GM19324 (cell line): ENCODE results near the gene APLN.

Experiments
- ATAC-seq: cut with Tn5 transposase; IDR thresholded peaks from one replicate; pipeline ENCODE4 v1.9.1; 2021; ENCODE audit warnings: mild to moderate bottlenecking, moderate library complexity; ENCODE audit not compliant: unreplicated experiment, low FRiP score

Gene APLN

DNA sequence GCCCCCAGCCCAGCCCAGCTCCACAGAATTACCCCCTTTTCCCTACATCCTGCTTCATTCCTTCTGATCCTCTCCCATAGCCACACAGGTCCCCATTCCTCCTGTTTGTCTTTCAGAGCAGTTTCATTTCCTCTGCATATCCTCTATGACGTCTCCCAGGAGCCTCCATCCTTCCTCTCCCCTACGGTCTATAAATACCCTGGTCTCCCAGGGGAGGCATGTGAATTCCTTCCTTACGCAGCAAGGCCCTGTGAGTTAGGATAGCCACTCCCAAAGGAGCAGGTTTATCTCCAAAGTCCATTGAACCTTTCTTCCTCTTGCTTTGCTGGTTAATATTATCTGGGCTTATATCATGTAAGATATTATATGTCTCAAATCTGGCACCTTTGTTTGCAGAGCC lies 8.4 kb upstream of the APLN start:
- ATAC-seq: no peak

DNA sequence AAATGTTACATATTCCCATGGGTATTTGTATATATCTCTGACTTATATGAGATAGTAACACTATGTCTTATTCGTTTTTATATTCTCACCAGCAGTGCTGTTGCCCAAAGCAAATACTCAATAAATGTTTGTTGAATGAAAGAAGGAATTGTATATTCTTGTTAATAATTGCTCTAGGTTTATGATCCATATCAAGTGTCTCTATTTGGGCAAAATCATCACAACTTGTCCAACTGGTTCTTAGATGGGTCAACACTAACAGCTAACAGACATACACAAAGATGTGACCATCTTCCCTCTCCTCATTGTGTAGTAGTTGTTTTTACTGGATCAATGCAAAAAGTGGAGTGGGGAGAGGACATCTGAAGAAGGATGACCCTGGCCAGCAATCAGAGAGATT lies 6.6 kb upstream of the APLN start:
- ATAC-seq: no peak

DNA sequence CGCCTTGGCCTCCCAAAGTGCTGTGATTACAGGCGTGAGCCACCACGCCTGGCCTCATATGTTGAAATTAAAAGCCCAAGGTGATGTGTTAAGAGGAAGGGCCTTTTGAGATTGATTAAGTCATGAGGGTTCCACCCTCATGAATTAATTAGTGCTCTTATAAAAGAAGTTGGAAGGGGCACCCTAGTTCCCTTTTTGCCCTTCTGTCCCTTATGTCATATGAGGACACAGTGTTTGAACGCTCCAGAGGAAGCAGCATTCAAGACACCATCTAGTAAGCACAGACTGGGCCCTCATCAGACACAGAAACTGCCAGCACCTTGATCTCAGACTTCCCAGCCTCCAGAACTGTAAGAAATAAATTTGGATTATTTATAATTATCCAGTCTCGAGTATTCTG lies 5.1 kb upstream of the APLN start:
- ATAC-seq: no peak

DNA sequence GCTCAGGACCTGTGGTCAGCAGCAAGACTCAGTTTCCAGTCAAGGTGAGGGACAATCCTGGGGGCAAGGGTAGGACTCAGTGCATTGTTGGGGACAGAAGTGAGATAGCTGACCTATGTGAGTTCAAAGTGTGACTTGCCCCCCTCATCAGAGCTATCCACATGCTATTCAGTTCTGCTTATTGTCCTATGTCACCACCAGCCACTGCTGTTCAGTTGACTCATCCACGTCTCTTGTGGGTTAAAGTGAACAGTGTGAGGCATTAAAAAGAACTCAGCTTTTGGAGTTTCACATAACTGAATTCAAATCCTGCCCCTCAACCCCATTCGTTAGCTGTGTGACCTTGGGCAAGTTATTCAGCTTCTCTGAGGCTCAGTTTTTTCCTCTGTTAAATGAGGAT lies 4.4 kb upstream of the APLN start:
- no peak for ATAC-seq

DNA sequence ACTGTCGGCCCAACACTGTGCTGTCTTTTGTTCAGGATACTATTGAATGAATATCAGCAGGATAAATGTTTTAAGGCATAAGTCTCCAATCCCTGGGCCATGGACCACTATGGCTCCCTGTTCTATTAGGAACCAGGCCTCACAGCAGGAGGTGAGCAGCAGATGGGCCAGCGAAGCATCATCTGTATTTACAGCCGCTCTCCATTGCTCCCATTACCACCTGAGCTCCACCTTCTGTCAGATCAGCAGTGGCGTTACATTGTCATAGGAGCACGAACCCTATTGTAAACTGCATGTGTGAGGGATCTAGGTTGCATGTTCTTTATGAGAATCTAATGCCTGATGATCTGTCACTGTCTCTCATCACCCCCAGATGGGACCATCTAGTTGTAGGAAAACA lies 3.7 kb upstream of the APLN start:
- no peak for ATAC-seq

DNA sequence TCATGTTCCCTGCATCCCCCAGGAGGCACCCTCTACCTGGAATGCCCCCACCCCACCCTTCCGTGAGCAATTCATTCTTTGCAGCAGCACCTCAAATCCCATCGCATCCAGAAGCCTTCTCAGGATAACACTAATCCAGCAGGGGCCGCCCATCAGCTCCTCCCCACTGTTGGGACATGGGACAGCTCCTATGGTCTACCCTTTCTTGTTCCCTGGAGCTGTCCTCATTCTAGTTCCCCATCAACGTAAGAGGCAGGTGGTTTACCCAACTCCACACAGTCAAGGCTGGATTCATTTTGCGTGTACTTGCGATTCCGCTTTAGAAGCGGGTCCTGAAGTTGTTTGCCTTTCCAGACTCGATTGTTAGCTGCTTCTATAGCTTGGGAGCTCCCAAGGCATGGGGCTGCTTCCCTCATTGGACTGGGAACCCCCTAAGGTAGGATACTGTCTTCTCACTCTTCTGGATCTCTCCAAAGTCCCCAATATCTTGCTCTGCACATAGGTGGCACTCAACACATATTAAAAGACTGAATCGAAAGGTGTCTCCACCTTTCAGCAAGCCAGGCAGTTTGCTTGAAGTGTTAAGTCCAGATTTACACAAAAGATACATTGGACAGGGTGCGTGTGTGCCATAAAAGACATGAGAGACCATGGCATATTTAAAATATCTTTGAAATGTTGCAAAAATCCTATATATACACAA lies 942 bp upstream of the APLN start:
- no peak for ATAC-seq

DNA sequence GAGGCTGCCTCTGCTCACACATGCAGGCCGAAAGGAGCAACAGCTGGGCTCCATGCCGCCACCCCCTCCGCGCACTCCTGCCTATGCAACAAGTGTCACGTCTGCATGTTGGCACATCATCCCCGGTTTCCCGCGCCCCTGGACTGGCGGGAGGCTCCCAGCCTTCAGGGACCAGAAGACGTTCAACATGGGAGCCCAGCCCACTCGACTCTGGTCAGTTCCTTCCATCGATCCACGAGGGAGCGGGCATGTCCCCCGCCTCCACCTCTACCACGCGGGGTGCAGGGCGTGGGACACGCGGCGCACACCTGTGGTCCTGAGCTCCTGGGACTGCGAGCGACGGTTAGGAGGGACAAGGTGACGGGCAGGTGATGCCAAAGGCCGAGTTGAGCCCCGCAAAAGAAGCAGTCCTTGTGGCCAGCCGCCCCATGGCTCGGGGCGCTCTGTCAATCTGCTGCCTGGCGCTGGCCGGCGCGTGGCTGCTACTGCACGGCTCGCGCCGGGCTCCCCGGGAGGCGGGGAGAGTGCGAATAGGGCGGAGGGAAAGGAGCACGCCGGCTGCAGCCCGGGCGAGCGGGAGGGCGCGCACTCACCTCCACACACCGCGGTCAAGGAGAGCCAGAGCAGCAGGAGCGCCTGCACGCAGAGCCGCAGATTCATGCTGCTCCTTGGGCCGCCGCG lies 645 bp downstream of the APLN start:
- ATAC-seq: peak; percentile 44

DNA sequence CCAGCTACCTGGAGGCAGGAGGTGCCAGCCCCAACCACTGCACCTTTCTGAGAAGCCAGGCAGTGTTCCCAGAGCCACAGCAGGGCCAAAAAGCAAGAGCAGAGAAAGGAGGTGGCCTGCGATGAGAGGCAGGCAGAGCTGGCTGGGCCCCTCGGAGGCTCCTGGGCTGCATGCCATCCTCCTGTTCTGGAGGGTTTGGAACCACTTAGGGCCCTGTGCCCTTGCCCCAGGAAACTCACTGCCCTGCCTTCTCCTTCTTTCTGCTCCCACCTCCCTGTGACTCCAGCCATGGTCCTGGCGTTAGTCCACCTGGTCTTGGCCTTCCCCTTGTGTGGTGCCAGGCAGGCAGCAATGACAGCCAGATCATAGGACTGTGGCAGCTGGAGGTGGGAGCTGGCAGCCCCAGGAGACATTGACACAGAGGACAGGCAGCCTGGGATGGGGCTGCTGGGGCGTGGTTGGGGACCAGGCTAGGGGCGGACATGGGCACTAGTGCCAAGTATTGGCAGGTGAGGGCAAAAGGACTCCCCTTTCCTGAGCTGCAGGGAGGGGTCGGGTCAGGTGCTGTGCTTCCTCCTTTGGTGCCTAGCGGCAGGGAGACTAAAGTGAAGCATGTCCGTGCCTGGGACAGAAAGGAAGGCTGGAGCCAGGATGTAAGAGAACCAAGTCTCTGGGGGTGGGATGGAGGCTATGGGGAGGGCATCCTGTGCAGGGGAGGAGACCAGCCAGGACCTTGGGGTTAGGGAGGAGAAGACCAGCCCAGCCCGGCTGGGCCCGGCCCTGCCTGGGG lies 1.4 kb downstream of the APLN start:
- ATAC-seq: no peak

DNA sequence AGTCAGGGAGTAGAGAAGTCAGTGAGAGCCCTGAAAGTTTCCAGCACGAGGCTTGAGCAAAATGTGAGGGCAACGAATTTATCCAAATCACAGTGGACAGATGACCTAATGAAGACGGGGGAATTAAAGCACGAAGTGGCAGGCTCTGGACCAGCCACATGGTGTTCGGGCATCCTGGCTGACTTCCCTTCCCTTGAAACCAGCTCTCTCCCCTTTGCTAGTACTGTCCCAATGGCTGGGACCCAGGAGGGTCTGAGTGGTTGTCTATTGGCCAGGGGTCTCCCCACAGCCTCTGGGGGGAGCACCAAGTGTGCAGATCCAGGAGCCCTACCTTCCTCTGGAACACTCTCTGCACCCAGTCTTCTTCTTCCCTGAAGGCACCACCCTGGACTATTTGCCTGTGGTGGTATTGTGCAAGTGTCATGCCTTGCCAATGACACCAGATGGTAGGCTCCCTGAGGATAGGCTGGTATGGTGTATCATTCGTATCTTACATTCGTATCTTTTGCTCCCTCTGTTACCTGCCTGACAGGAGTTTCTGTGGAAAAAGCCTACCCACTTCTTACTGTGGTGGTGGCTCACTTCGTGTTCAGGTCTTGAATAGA lies 2.1 kb downstream of the APLN start:
- ATAC-seq: no peak

DNA sequence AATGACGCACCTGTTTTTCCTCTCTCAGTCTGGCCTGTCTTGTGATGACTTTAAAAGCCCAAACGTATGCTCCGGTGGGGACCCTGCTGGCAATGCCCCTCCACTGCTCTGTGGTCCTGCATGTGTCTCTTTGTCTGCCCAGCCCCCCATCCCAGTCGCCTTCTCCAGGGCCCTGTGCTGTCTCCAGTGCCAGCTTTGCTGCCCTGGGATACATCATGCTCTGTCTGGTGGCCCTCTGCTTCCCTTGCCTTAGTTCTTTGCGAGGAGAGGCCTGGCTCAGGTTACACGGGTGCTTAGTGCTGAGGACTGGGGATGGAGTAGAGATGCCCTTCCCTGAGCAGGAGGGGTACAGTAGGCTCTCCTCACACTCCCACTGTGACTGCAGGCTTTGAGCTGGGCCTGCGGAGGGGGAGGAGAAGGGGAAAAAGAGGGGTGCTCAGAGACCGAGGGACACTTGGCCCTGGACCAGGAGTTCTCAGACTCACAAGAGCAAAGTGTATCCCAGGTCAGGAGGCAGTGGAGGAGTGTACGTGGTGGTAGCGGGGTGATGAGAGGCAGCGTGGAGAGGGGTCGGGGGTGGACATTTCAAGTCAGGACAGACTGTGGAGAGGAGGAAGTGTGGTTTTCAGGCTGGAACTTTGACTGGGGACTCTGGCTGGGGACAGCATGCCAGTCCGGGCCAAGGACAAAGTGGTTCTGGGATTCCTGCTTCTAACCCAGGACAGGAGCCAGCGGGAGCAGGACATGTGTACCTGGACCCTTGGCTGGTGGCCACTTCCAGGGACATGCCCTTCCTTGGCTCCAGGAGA lies 2.8 kb downstream of the APLN start:
- no peak for ATAC-seq

DNA sequence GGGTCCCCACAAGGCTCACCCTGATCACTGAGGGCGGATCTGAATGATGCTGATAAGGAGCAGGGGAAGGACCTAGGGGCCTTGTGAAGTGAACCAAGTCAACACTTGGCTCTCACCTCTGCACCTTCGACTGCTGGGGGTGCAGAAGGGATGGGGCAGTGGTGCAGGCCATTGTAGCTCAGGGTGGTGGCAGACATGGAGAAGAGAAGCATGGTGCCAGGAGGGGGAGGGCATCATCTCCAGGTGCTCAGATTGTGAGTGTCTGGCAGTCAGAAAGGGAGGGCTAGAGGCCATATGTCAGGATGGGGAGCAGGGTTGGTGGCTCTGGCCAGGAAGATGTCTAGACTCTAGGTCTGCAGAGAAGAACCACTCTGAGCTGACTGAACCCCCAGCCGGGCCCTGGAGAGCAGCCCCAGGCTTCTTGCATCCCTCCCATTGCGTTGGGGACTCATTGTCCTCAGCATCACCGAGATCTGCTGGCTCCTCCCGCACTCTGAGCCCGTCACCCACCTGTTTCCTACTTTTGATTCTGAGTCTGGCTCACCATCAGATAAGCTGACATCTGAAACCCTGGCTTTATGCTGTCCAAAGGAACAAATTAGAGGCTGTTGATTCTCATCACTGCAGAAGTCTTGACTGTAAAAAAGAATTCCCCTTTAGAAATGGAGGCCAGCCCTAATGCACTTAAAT lies 3.8 kb downstream of the APLN start:
- no peak for ATAC-seq

DNA sequence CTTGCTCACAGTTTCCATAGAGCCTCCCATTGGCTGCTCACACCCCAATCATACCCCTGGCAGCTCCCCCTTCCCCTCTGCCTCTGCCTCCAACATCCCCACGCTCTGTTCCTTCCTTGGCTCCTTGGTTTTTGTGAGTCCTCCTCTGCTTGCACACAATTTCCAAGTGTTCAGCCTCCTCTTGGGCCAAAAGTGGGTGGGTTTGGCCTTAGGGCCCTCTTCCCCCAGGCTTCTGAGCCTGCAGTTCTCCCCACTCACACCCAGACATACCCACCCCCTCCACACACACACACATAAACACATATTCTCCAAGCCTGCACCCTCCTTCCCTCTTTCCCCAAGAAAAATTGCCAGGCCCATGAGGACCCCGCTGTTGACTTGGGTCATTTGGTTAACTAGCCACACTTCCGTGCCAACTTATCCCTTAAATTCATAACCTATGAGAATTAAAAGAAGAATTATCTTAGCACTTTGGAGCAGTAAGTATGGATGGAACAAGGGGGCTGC lies 4.5 kb downstream of the APLN start:
- no peak for ATAC-seq

DNA sequence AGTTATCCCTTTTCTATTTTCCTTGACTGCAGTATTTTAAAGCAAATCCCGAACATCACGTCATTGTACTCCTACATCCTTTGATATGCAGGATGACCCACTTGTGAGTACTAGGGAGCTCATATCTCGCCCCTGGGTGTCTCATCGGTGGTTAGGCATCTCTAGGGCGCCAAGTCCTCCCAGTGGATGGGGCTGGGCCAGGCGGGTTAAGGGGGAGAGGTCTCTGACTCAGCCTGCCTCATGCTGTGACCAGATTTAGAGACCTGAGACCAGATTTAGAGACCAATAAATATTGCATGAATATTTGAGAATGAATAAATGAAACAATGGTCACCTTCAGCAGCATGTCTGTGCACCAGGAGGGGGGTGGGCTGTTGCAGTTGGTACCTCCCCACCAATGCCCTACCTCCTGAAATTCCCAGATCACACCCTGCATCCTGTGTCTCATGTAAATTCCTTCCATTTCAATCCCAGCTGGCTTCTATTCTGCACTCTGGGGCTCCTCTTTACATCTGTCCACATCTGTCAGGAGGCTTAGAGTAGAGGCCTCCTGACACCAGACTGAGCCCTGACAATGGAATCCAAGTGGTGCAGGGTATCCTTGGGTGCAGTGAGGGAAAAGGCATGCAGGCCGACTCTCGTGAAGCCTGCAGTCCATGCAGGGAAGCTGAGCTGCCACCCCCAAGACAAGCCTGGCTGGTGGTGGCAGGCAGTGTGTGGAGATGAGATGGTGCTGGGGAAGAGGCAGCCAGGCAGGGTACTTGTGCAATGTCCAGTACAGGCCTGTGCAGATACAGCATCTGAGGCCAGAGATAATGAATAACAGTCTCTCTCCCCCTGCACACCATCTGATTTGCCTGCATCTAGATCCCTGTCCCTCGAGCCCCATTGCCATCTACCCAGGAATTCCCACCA lies 5.2 kb downstream of the APLN start:
- ATAC-seq: no peak

DNA sequence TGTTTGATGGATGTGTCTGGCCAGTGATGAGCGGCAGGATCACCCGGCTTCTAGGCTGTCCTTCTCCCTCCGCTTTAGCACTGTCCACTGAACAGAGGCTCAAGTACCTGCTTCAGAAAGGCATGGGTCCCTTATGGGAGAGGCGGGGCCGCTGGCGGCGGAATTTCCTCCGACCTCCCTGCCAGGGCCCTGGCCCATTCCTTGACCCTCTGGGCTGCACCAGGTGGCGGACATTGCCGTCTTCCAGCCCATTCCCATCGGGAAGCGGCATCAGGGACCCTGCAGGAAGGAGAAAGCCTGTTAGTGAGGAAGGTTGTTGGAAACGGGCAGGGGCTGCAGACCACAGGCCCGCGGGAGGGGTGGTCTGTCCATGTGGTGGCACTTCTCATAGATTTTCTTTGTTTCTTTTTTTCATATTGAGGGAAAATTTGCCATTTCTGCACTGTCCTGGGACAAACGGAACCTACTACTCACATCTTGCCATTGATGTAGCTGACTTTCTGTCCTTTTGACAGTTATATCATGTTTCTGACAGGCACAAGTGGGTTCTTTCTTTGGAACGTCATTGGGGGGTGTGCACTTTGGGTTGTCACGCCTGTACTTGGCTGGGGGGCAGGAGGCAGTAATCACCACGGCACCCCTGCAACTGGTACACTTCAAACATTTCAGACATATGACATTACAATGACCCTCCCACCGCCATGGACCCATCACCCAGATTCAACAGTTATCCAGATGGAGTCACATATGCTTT lies 6.1 kb downstream of the APLN start:
- no peak for ATAC-seq

DNA sequence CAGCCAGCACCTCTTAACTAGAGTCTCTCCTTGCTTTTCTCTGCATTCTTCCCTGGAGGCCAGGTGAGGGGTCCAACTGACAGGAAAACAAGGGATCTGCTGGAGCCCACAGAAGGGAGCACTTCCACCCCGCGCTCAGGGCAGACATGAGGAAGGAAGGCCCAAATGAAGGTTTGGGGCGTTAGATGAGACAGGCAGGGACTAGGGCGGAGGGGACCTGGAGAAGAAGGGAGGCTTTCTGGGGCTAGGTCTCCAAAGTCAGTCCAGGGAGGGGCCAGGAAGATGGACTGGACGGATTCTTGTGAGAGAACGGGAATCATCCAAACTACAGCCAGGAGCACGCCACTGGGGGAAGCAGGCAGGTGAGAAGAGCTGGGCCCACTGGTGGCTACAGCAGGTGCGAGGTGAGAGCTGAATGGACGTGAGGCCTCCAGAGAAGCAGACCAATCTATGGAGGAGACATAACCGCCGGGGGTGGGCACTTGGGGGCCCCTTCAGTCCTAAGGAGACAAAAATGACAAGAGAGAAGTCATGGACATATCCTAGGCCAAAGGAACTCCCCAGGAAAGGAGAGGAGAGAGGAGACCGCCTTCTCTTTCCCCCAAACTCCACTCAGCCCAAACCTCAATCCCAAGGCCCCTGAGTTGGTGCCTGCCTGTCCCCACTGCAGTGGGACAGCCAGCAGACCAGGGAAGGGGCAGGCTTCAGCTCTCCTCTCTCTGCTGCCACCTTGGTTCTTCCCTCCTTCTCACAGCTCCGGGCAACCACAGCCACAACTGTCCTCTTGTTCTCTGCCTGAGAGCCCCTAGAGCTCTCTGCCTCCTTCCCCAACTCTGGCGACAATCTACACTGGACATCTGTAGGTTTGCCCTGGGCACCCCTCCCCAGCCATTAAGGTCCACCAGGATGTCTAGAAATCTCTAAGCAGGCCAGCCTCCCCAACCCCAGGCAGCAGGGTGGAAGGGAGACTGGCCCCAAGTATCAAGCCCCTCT lies 7.0 kb downstream of the APLN start:
- no peak for ATAC-seq

DNA sequence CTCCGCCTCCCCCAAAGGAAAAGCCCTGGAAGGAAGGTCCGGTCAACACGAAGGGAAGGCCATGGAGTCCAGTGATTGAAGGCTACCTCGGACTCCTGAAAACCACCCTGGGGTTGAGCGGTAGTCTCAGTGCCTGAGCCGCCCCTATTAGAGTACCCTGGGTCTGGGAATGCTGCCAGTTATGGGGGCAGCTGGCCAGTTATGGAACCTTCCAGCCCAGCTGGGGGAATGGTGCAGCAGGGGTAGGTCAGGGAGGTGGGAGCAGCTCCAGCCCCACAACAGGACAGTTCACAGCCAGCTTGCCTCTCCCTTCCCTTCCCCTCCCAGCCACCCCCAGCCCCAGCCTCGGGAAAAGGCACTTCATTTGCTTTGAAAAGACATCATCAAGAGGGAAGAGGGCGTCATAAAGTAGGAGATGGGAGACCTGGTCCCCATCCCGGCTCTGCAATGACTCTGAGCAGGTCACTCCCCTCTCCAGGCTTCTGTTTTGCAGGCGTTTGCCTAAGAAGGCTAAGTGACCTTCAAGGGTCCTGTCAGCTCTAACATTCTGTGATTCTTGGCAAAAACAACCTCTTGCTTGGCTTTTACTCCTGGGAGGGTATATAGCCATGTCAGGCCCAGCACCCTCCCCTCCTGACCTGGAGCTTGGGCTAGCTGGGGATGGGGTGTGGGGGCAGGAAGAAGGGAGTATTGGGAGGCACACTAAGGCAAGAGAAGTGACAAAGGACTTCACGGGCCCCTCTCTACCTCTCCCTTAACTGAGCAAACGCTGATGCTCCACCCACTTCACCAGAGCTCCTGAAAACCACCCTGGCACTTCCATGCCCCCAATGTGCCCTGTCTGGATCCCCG lies 8.0 kb downstream of the APLN start:
- no peak for ATAC-seq
